GM12872 (cell line): ENCODE measurements around the gene SLC44A2.

Experiments
- CTCF ChIP-seq: IDR thresholded peaks from 3 replicates; pipeline ENCODE4 v1.5.1; 2011; ENCODE audit warnings: low read depth, mild to moderate bottlenecking, low read length, moderate library complexity; ENCODE audit not compliant: insufficient read depth

Gene SLC44A2

GRCh38 chr19:10587839-10588150, 37.6 kb upstream of the SLC44A2 start:
- TF ChIP-seq CTCF: no peak

- no peak for TF ChIP-seq CTCF
These were observed 32.2 kb upstream of the SLC44A2 start for GRCh38 chr19:10593148-10593547.

DNA sequence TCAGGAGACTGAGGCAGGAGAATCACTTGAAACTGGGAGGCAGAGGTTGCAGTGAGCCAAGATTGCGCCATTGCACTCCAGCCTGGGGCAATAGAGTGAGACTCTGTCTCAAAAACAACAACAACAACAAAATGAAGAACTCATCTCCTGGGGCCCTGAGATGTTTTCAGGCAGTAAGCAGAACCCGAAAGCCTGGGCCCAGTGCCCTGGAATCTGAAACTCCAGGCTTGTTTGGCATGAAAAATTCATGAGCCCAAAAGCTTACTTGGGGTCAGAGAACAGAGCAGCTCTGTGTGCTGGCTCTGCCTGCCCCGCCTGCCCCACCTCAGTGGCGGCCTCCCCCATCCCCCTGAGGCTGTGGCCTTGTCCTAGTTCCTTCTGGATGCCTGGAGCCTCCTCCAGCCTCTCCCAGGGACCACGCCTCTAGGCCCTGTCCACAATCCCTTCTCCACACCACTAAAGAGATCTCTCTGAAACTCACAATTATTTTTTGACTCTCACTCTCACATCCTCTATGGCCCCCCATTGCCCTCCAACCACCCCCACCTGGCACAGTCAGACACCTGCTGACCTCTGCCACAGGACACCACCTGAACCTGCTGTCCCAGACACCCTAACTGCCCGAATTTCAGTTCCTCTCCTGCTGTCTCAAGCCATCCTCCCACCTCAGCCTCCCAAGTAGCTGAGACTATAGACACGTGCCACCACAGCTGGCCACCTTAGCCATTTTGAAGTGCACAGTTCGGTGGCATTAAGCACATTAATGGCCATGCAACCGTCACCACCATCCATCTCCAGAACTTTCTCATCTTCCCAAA, 31.3 kb upstream of the SLC44A2 start:
- no peak for TF ChIP-seq CTCF

- TF ChIP-seq CTCF: no peak
These were observed 25.2 kb upstream of the SLC44A2 start for GRCh38 chr19:10600149-10600548.

- no peak for TF ChIP-seq CTCF
These were observed 23.4 kb upstream of the SLC44A2 start for GRCh38 chr19:10601999-10602329.

DNA sequence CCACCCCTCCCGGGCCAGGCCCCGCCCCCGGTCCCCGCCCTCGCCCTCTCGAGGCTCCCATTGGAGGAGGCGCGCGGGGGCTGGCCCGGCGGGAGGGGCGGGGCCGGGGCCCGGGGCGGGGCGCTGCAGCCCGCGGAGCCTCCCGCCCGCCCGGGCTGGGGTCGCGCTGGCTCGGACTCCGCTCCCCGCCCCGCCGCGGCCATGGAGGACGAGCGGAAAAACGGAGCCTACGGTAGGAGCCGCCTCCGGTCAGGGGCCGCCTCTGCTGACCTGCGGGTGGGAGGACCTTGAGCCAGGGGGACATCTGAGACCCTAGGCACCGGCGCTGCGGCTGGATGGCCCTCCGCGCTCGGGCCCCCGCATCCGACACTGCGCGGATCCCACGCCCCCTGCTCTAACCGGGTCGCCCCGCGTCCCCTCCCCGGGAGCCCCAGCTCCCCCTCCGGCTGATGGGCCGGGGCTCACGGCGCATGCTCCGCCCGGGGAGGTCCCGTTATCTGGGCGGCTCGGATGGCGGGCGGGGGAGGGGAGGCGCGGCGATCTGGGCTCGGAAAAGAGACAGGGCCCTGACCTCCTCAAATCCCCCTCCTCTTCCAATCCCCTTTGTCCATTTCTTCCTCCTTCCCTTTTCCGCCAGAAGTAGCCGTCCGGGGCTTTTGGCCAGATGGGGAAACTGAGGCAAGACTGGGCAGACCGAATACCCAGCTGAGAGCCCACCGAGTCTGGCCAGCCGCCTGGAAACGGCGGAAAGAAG, 22.8 kb upstream of the SLC44A2 start:
- no peak for TF ChIP-seq CTCF

DNA sequence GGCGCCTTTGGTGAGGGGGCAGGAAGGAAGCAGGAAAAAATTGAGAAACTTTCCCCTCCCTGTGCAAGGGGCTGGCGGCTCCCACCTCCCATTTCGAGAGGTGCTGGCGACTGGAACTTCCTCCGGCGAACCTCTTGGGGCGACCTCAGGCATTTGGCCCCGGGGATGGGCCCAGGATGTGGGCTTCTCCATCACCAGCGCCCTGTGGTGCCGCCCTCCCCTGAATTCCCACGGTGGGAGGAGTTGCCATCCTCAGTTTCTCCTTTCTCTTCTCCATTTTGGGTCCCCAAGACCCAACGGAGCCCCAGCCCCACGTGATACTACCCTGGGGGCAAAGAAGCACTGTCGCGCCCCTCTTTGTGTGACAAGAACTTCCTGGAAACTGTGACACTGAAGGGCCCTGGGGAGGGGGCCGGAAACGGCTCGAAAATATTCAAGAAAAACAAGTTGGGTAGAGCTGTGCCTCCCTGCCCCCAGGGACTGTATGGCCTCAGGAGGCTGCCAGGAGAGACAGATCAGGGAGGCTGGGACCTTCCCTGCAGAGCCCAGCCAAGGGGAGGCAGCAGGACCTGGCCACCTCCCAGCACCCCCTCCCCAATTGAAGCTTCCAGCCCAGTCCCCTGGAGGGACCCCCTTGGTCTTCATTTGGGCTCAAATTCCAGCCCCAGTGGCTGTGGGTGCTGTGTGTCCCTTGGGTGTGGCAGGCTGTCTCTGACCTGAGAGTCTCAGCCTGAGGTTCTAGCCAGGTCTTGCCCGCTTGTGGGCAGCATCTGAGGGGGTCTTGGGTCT, 22.1 kb upstream of the SLC44A2 start:
- TF ChIP-seq CTCF: 0 out of 3 replicates have a peak, but pooled peaks have one; percentile 24
